GM12872 (cell line): ENCODE measurements around the gene MRI1.
A peak's percentile ranks its signal among the peaks of the same experiment; 100 is the strongest.

ENCODE experiments used
- CTCF ChIP-seq: IDR thresholded peaks from 3 replicates; pipeline ENCODE4 v1.5.1; 2011; ENCODE audit warnings: low read depth, mild to moderate bottlenecking, low read length, moderate library complexity; ENCODE audit not compliant: insufficient read depth

Gene MRI1

GRCh38 chr19:13761423-13761822 lies 2.9 kb upstream of the MRI1 start:
- TF ChIP-seq CTCF: peak; percentile 17; the same call in 1 of the 3 replicates

- no peak for TF ChIP-seq CTCF
These were observed 1.6 kb upstream of the MRI1 start for GRCh38 chr19:13762635-13763235.

- no peak for TF ChIP-seq CTCF
These were observed 1.1 kb upstream of the MRI1 start for GRCh38 chr19:13763265-13763664.

GRCh38 chr19:13764821-13765394 lies 586 bp downstream of the MRI1 start:
- TF ChIP-seq CTCF: no peak

GRCh38 chr19:13765395-13766094 lies 1.2 kb downstream of the MRI1 start:
- no peak for TF ChIP-seq CTCF

- no peak for TF ChIP-seq CTCF
These were observed 1.8 kb downstream of the MRI1 start for GRCh38 chr19:13766095-13766481.

GRCh38 chr19:13768510-13768909 lies 4.2 kb downstream of the MRI1 start:
- TF ChIP-seq CTCF: no peak
